ENCODE data around the gene ING1.
"Not testable (repeated sequence)": the region's sequence is repeated elsewhere in the genome, so short reads cannot be mapped to it uniquely, and the experiment has no call there.

ING1 gene, protein sequence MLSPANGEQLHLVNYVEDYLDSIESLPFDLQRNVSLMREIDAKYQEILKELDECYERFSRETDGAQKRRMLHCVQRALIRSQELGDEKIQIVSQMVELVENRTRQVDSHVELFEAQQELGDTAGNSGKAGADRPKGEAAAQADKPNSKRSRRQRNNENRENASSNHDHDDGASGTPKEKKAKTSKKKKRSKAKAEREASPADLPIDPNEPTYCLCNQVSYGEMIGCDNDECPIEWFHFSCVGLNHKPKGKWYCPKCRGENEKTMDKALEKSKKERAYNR

GRCh38 chr13:110713642-110713952, at the start of gene ING1:
Gene ING1, plus strand, starts transcription at chr13:110713700. Its CDS starts 450 bp downstream, at chr13:110714150.
- no peak for FAIRE-seq

GRCh38 chr13:110664041-110664440, 49.5 kb upstream of the ING1 start:
- no peak for FAIRE-seq

- FAIRE-seq, result no peak
Observed at GRCh38 chr13:110664673-110665072, 48.8 kb upstream of the ING1 start.

- FAIRE-seq, result no peak
Observed at GRCh38 chr13:110665491-110666254, 47.8 kb upstream of the ING1 start.

DNA sequence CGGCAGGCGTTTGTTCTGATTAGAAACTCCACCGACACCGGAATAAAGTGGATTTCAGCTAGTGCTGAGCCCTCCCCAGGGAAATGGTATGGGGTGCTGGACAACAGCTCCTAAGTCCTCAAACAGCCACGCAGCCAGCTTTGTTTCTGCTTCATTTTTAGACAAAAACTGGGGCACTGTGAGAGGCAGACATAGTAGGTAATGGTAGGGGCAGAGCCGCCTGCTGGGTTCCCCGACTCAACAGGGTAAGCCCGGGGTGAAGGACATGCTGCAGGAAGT, 47.3 kb upstream of the ING1 start:
- no peak for FAIRE-seq

DNA sequence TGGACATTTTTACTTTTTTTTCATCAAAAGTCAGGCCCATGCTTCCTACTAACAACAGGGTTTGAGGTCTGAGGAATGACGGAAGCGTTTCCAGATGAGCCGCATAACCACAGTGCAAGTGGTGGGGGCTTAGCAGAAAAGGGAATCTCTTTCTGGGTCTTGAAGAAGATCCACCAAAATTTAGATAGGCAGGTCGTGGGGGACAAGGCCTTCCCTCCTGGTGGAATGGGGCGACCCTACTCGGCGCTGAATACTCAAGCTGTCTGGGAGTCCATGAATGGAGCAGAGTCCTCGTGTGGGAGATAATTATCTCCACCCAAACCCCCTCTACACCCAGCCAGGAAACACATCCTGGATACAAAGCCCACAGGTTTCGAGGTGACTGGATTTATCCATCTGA, 44.5 kb upstream of the ING1 start:
- no peak for FAIRE-seq

DNA sequence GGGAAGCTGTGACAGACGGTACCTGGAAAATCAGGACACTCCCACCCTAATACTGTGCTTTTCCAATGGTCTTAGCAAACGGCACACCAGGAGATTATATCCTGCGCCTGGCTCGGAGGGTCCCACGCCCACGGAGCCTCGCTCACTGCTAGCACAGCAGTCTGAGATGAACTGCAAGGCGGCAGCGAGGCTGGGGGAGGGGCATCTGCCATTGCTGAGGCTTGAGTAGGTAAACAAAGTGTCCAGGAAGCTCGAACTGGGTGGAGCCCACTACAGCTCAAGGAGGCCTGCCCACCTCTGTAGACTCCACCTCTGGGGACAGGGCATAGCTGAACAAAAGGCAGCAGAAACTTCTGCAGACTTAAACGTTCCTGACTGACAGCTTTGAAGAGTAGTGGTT, 43.7 kb upstream of the ING1 start:
- FAIRE-seq, result not testable (repeated sequence)

GRCh38 chr13:110676595-110677587, 36.6 kb upstream of the ING1 start:
- no peak for FAIRE-seq

GRCh38 chr13:110677731-110678545, 35.6 kb upstream of the ING1 start:
- no peak for FAIRE-seq

- FAIRE-seq, result no peak
Observed at GRCh38 chr13:110680852-110681251, 32.6 kb upstream of the ING1 start.

DNA sequence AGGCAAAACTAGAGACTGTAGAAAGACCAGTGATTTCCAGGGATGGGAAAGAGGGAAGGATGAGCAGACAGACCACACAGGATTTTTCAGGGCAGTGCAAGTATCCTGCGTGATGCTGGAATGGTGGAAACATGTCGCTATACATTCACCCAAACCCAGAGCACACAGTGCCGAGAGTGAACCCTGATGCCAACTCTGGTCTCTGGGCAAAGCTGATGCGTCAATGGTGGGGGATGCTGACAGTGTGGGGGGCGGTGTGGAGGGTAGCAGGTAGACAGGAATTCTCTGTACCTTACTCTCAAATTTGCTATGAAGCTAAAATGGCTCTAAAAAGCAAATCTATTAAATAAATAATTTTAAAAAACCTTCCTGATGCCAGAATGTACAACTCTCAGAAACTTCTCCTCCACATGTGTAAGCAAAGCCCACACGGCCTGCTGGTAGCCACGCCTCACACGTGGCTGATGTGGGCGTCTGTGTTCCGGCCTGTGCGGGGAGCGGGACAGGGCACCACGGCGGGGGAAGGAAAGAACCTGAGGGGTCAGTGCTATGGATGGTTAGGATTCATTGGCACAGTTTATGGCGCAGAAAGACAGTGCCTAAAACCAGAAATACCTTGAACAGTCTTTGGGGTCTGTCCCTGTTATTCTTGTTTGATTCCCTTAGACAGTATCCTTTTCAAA, 31.5 kb upstream of the ING1 start:
- FAIRE-seq, result no peak

GRCh38 chr13:110682746-110683145, 30.8 kb upstream of the ING1 start:
- no peak for FAIRE-seq

DNA sequence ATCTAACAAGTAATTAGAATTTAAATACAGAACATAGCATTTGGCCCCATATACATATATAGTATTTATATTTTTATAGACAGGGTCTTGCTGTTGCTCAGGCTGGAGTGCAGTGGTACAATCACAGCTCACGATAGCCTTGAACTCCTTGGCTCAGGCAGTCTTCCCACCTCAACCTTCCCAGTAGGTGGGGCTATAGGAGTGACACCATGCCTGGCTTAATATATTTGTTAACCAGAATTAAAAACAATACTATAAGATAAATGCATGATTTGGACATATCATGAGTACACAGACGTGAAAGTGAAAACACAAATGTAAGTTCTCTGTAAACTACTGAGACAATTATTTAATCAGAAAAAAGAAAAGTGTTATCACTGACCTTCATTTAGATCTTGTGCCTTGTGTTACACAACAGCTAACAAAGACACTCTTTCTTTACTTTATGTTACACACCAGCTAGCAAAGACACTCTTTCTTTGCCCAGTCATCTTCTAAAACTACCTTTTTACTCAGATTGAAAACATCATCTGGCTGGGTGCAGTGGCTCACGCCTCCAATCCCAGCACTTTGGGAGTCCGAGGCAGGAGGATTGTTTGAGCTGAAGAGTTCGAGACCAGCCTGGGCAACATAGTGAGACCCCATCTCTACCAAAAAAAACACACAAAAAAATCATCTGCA, 30.2 kb upstream of the ING1 start:
- no peak for FAIRE-seq

DNA sequence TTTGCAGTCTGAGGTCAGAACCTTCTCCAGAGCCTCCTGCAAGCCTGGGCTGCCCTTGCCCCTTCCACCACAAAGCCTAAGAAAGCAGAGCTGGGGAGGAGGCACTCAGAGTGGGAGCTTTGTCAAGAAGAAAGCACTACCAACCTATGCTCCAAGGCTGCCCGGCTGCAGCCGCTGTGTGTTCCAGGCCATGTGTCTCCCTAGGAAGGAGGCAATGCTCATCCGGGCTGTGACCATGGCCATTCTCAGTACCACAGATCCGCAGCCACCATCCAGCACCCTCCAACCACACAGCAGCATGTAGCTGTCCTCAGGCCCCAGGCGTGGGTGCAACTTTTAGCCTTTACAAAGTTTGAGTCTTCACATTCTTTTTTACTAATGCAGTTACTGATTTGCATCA, 29.6 kb upstream of the ING1 start:
- no peak for FAIRE-seq

DNA sequence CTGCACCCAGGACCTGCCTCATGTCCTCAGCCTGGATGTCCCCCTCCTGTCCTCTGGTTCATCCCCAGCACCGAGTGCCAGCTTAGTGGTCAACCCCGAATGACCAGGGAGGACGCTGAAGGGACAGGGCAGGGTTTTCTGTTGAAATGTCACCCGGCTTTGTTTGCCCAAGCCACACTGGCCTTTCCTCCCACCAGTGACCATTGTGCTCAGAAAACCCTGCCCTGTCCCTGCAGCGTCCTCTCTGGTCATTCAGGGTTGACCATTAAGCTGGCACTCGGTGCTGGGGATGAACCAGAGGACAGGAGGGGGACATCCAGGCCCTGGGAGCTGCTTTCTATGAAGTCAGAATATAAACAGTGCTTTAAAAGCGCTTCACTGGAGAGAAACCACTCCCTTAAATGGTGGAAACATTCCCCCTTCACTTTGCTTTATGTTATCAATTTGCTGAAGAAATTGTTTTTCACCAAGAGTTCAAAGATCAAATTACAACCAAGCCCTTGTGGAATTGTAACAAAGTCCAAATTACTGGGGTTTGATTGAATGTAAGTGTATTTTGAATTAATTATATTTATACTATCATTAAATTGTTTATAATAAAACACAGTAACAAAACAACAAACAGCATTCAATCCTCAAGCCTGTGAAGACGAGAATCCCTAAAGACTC, 29.0 kb upstream of the ING1 start:
- FAIRE-seq, result no peak

DNA sequence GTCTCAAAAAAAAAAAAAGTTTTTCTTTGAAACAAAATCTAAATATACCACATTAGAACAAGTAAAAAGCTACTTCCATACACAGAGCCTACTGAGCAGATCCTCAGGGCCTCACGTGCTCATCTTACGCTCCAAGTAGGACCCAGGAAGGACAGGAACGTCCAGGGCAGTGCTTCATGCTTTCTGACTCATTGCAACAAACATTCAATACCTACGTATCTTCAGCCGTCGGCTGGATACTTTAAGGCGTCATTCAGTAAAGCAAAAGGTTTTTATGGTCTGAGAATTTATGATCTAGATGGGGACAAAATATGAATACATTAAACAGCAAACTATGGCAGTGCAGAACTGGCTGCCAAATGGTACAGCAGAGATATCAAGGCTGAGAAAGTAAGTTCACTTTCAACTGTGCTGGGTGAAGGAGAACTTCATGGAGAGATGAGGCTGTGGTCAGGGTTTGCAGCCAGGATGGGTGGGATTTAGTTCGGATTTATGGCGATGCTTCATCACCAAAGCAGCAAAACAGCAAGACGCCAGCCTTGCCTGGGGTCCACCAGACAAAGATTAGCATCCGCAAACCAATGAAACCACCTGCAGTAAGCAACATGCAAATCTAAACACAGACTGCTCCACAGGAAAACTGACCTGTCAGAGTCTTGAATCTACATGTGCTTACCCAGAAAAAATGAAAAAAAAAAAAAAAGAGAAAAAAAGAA, 28.0 kb upstream of the ING1 start:
- FAIRE-seq, result no peak

DNA sequence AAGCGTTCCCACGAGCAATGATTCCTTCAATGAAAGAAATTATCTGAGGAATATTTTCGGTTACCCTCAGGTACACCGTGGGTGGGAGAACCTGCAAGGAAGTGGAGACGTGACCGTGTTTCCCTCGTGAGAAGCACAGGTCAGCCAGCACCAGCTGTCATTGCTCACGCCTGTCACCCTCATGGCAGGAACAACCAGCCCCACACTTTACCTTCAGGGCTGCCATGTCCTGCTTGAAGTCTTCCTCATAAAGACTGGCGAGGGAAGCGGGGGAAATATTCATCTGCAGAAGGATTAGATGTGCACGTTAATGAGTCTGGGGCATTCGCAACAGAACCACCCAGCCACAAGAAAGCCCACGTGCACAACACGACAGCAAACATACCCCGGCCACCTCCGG, 25.8 kb upstream of the ING1 start:
- no peak for FAIRE-seq

DNA sequence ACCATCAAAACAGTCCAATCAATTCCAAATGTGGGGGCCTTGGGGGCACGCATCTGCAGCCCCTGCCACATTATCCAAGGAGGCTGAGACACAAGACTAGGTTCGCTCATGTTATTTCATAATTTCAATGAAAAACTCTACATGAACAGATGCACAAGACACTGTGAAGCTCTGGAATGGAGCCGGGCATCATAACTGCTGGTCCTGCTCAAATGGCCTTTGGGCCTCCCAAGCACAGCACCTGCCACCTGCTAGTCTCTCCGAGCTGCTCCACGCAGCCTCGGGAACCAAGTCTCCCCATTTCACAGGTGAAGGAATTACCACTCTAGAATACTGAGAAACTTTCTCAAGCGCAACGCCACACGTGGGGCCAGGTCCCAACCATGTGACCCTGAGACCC, 24.5 kb upstream of the ING1 start:
- FAIRE-seq, result no peak

- FAIRE-seq, result no peak
Observed at GRCh38 chr13:110689711-110690110, 23.8 kb upstream of the ING1 start.

GRCh38 chr13:110690516-110690915, 23.0 kb upstream of the ING1 start:
- no peak for FAIRE-seq
